Psoas muscle (tissue), 8 donors: ENCODE data around the gene PPP1R13L. TPM values are rescaled to one million over a fixed set of nuclear protein-coding genes. Genes with fewer than 3 reads are reported as not detected.

Experiments
- ATAC-seq, 4 donors: fragments of 200-7000 bp; cut with Tn5 transposase; one replicate each; pipeline ENCODE4 v1.9.1; 2020; ENCODE audit warnings: moderate library complexity in 3 of 4, mild to moderate bottlenecking in 2 of 4
- DNase-seq, 2 donors: peaks; one replicate each; pipeline ENCODE4 v3.0.0-alpha.2; 2020
- H3K27ac ChIP-seq: fragments of 200-600 bp; one replicate; pipeline ENCODE4 v1.8.0; 2022
- H3K27me3 ChIP-seq, 3 donors: fragments of 200-600 bp in 1 of 3; one replicate each; pipeline versions ENCODE4 v1.6.1 to v1.8.0; 2013 to 2022; ENCODE audit warnings: low read length in 2 of 3, mild to moderate bottlenecking in 2 of 3, moderate library complexity in 1 of 3; ENCODE audit not compliant: insufficient read depth in 3 of 3
- H3K36me3 ChIP-seq, 2 donors: fragments of 200-600 bp in 1 of 2; one replicate each; pipeline versions ENCODE4 v1.6.1 to v1.8.0; 2013 to 2022; ENCODE audit warnings: low read depth in 1 of 2, mild to moderate bottlenecking in 1 of 2, moderate library complexity in 1 of 2; ENCODE audit not compliant: insufficient read depth in 1 of 2
- H3K4me1 ChIP-seq: fragments of 200-600 bp; one replicate; pipeline ENCODE4 v1.8.0; 2022
- H3K4me3 ChIP-seq: fragments of 200-600 bp; one replicate; pipeline ENCODE4 v1.8.0; 2022; ENCODE audit warnings: mild to moderate bottlenecking
- H3K9me3 ChIP-seq: fragments of 200-600 bp; one replicate; pipeline ENCODE4 v1.8.0; 2022
- CTCF ChIP-seq: fragments of 200-600 bp; IDR thresholded peaks from one replicate; pipeline ENCODE4 v1.8.0; 2022; ENCODE audit warnings: antibody characterized with exemption
- WGBS, 3 donors: extraction: QIAGEN DNeasy Blood & Tissue Kit; methylation state at CpG; one replicate each; pipeline versions ENCODE4 v1.1.6 to v1.1.7; 2013; 5-methylcytosine and 5-hydroxymethylcytosine counted together
- intact Hi-C, 2 donors: fragments of 100-400 bp; cut with DNase I; formaldehyde crosslinking; loops; one replicate each; pipeline versions ENCODE4 v1.11.0 to v1.14.2; 2022
- polyA plus RNA-seq, 3 donors: library from polyadenylated mRNA; stranded (reverse); fragments of 200-250 nt; gene quantifications; one replicate each; pipeline ENCODE4 v1.2.3, GENCODE V29; 2013
- total RNA-seq, 4 donors: library from RNA; stranded (reverse); fragmentation: NEBNext Ultra II Directional in 2 of 4; extraction: Animal tissue kit (Norgen Biotek cat#: 25700) in 2 of 4; gene quantifications; one replicate each; pipeline versions ENCODE4 v1.2.1 to v1.2.4, GENCODE V29; 2021 to 2023
- donor health status: healthy with polysubstance abuse.
- donor health status: DM: no; HTN: no; CAD: no; lungs with moderate emphysema.
- donor health status: Bipolar disorder and iron deficiency.
- donor health status: healthy.
- donor health status: DM: yes; HTN: yes; CAD: no.
- donor health status: DM: no; HTN: no; CAD: no.
- donor health status: DM: no; HTN: no; CAD: no.
- donor health status: DM: yes; HTN: yes; CAD: no.

PPP1R13L gene
- total and polyA plus RNA-seq, 7 donors: 1.8 to 21.4 (median 4.8) TPM

- Histone ChIP-seq H3K27ac (no peak overlapping the region), H3K36me3 (peaks cover 0 to 48% of the 10 kb centered on the region in 2 donors), H3K9me3 (no peaks in the 10 kb centered on the region), H3K27me3 (no peaks in the 10 kb centered on the region), H3K4me3 (no peak overlapping the region), H3K4me1 (no peaks in the 10 kb centered on the region)
- ATAC-seq (no peak), DNase-seq (no peak)
- intact Hi-C loops: no loop called here
- WGBS, 3 donors: 89 to 91% (median 91%) methylated on average over 11 to 12 of the region's 12 CpGs
- no peak for TF ChIP-seq CTCF
Measured at GRCh38 chr19:45364696-45365095, 40.2 kb downstream of the PPP1R13L start.

GRCh38 chr19:45363861-45364459, 40.9 kb downstream of the PPP1R13L start:
- Histone ChIP-seq H3K36me3 (peaks cover 0 to 48% of the 10 kb centered on the region in 2 donors), H3K27me3 (no peaks in the 10 kb centered on the region), H3K9me3 (no peaks in the 10 kb centered on the region), H3K4me1 (no peaks in the 10 kb centered on the region), H3K27ac (no peak overlapping the region), H3K4me3 (no peak overlapping the region)
- ATAC-seq (no peak), DNase-seq (no peak)
- no peak for TF ChIP-seq CTCF
- intact Hi-C loops: no loop called here
- WGBS, 3 donors: 91% methylated on average over 41 to 44 of the region's 44 CpGs

- Histone ChIP-seq H3K27ac (no peak overlapping the region), H3K4me1 (no peaks in the 10 kb centered on the region), H3K27me3 (no peaks in the 10 kb centered on the region), H3K36me3 (peaks cover 0 to 41% of the 10 kb centered on the region in 2 donors), H3K4me3 (no peak overlapping the region), H3K9me3 (no peaks in the 10 kb centered on the region)
- no peak for TF ChIP-seq CTCF
- intact Hi-C loops: no loop called here
- ATAC-seq (no peak), DNase-seq (no peak)
- 87 to 91% (median 90%) methylated on average over 16 of the region's 16 CpGs for WGBS, 3 donors
Measured at GRCh38 chr19:45362291-45362690, 42.6 kb downstream of the PPP1R13L start.

- intact Hi-C loops: no loop called here
Measured at GRCh38 chr19:45361608-45362007, 43.3 kb downstream of the PPP1R13L start.

More at GRCh38 chr19:45361608-45362007, 43.3 kb downstream of the PPP1R13L start:
- H3K27me3 ChIP-seq: no peaks in the 10 kb centered on the region
- H3K36me3 ChIP-seq: peaks cover 0 to 45% of the 10 kb centered on the region in 2 donors
- H3K4me3 ChIP-seq: no peak overlapping the region
- no peaks in the 10 kb centered on the region for H3K4me1 ChIP-seq
- WGBS, 3 donors: 91 to 94% (median 92%) methylated on average over 13 to 14 of the region's 14 CpGs
- DNase-seq (no peak), ATAC-seq (no peak)
- TF ChIP-seq CTCF: no peak
- H3K27ac ChIP-seq: no peak overlapping the region
- H3K9me3 ChIP-seq: no peaks in the 10 kb centered on the region
